HEK293 (cell line): ENCODE measurements around the gene CCDC175.

Source experiments
- CTCF ChIA-PET: fragments of 350-600 bp; formaldehyde crosslinking; extraction: SDS; loops from one replicate; lab custom pipeline; 2021; ENCODE audit warnings: antibody characterized with exemption; lab: Yijun Ruan, JAX
- POLR2A ChIA-PET: fragments of 300-600 bp; formaldehyde crosslinking; extraction: SDS; loops from one replicate; lab custom pipeline; 2020; ENCODE audit warnings: antibody characterized with exemption, inconsistent platforms; lab: Yijun Ruan, JAX
- H3K27ac ChIP-seq: fragments of 200-500 bp; sonication (Bioruptor generic); 2 replicates; pipeline ENCODE4 v1.5.1; 2014; ENCODE audit warnings: low read depth, low read length, control low read depth, inconsistent platforms; ENCODE audit errors: extremely low read depth
- H3K36me3 ChIP-seq, 2 experiments: fragments of 200-500 bp in 1 of 2; sonication (Bioruptor generic) in 1 of 2; 1 replicate in 1 of 2; 2 replicates in 1 of 2; pipeline ENCODE4 v1.5.1; 2014 to 2017; ENCODE audit warnings: inconsistent platforms in 2 of 2, low read length in 2 of 2; ENCODE audit not compliant: control insufficient read depth in 2 of 2, insufficient read depth in 1 of 2
- H3K4me1 ChIP-seq: fragments of 200-500 bp; sonication (Bioruptor generic); 2 replicates; pipeline ENCODE4 v1.5.1; 2014; ENCODE audit warnings: mild to moderate bottlenecking, low read length, inconsistent platforms; ENCODE audit not compliant: control insufficient read depth, insufficient read depth
- H3K4me3 ChIP-seq: 2 replicates; pipeline ENCODE4 v1.5.1; 2011; ENCODE audit warnings: low read depth, mild to moderate bottlenecking, control low read depth, low read length, moderate library complexity
- H3K9me3 ChIP-seq: fragments of 200-500 bp; sonication (Bioruptor generic); 2 replicates; pipeline ENCODE4 v1.5.1; 2014; ENCODE audit warnings: low read depth, low read length, inconsistent platforms; ENCODE audit not compliant: control insufficient read depth, insufficient read depth
- GLIS1 ChIP-seq: fragments of 450-650 bp; formaldehyde crosslinking; IDR thresholded peaks from 2 replicates; pipeline ENCODE4 v1.5.1; 2016; ENCODE audit warnings: missing biosample characterization, missing genetic modification characterization
- HOXA7 ChIP-seq: sonication (generic); formaldehyde crosslinking; IDR thresholded peaks from 2 replicates; pipeline ENCODE4 v1.8.1; 2022; ENCODE audit warnings: missing genetic modification reagents, borderline replicate concordance
- IKZF3 ChIP-seq: fragments of 450-650 bp; IDR thresholded peaks from 2 replicates; pipeline ENCODE4 v1.5.0; 2018; ENCODE audit warnings: missing biosample characterization, mild to moderate bottlenecking, missing genetic modification characterization, moderate library complexity
- KLF16 ChIP-seq: fragments of 450-650 bp; formaldehyde crosslinking; IDR thresholded peaks from 2 replicates; pipeline ENCODE4 v1.5.1; 2017; ENCODE audit warnings: missing biosample characterization, missing genetic modification characterization
- MEIS1 ChIP-seq: sonication (generic); formaldehyde crosslinking; IDR thresholded peaks from 2 replicates; pipeline ENCODE4 v1.8.1; 2022; ENCODE audit warnings: missing genetic modification reagents, mild to moderate bottlenecking, borderline replicate concordance
- OSR2 ChIP-seq: fragments of 450-650 bp; formaldehyde crosslinking; IDR thresholded peaks from 2 replicates; pipeline ENCODE4 v1.5.1; 2016; ENCODE audit warnings: missing biosample characterization, missing genetic modification characterization
- REPIN1 ChIP-seq: fragments of 450-650 bp; formaldehyde crosslinking; IDR thresholded peaks from 2 replicates; pipeline ENCODE4 v1.5.1; 2017; ENCODE audit warnings: missing biosample characterization, missing genetic modification characterization, low read depth
- SCRT2 ChIP-seq: fragments of 450-650 bp; formaldehyde crosslinking; IDR thresholded peaks from 2 replicates; pipeline ENCODE4 v1.5.1; 2016; ENCODE audit warnings: missing biosample characterization, missing genetic modification characterization
- ZBTB17 ChIP-seq: fragments of 450-650 bp; formaldehyde crosslinking; IDR thresholded peaks from 2 replicates; pipeline ENCODE4 v1.5.1; 2016; ENCODE audit warnings: missing biosample characterization, missing genetic modification characterization
- ZIC2 ChIP-seq: fragments of 450-650 bp; formaldehyde crosslinking; IDR thresholded peaks from 2 replicates; pipeline ENCODE4 v1.5.1; 2016; ENCODE audit warnings: missing biosample characterization, missing genetic modification characterization
- ZNF10 ChIP-seq: fragments of 450-650 bp; formaldehyde crosslinking; IDR thresholded peaks from 2 replicates; pipeline ENCODE4 v1.5.1; 2017; ENCODE audit warnings: missing biosample characterization, missing genetic modification characterization
- ZNF140 ChIP-seq: fragments of 450-650 bp; formaldehyde crosslinking; IDR thresholded peaks from 2 replicates; pipeline ENCODE4 v1.5.1; 2016; ENCODE audit warnings: missing biosample characterization, missing genetic modification characterization
- ZNF174 ChIP-seq: fragments of 450-650 bp; formaldehyde crosslinking; IDR thresholded peaks from 2 replicates; pipeline ENCODE4 v1.5.0; 2017; ENCODE audit warnings: missing biosample characterization, mild to moderate bottlenecking, missing genetic modification characterization
- ZNF341 ChIP-seq: fragments of 450-650 bp; formaldehyde crosslinking; IDR thresholded peaks from 2 replicates; pipeline ENCODE4; 2016; ENCODE audit warnings: low read depth, missing biosample characterization, missing genetic modification characterization
- ZNF404 ChIP-seq: fragments of 450-650 bp; formaldehyde crosslinking; IDR thresholded peaks from 2 replicates; pipeline ENCODE4 v1.5.1; 2017; ENCODE audit warnings: missing biosample characterization, missing genetic modification characterization
- ZNF549 ChIP-seq: fragments of 450-650 bp; IDR thresholded peaks from 2 replicates; pipeline ENCODE4 v1.5.1; 2018; ENCODE audit warnings: missing biosample characterization, missing genetic modification characterization, mild to moderate bottlenecking, inconsistent platforms, moderate library complexity
- ZNF596 ChIP-seq: fragments of 450-650 bp; IDR thresholded peaks from 2 replicates; pipeline ENCODE4 v1.5.0; 2018; ENCODE audit warnings: missing biosample characterization, mild to moderate bottlenecking, missing genetic modification characterization, moderate library complexity
- ZNF677 ChIP-seq: fragments of 450-650 bp; IDR thresholded peaks from 2 replicates; pipeline ENCODE4 v1.5.0; 2018; ENCODE audit warnings: missing biosample characterization, mild to moderate bottlenecking, missing genetic modification characterization, moderate library complexity
- ZNF792 ChIP-seq: fragments of 450-650 bp; formaldehyde crosslinking; IDR thresholded peaks from 2 replicates; pipeline ENCODE4 v1.5.1; 2016; ENCODE audit warnings: missing biosample characterization, missing genetic modification characterization
- TF ChIP-seq, protein P1 (sequence below): fragments of 450-650 bp; formaldehyde crosslinking; IDR thresholded peaks from 2 replicates; pipeline ENCODE4 v1.5.1; 2016; ENCODE audit warnings: missing biosample characterization, missing genetic modification characterization
- TF ChIP-seq, protein P2 (sequence below): fragments of 450-650 bp; formaldehyde crosslinking; IDR thresholded peaks from 2 replicates; pipeline ENCODE4 v1.5.1; 2016; ENCODE audit warnings: missing biosample characterization, missing genetic modification characterization
- TF ChIP-seq, protein P3 (sequence below): fragments of 450-650 bp; formaldehyde crosslinking; IDR thresholded peaks from 2 replicates; pipeline ENCODE4 v1.5.1; 2016; ENCODE audit warnings: missing biosample characterization, missing genetic modification characterization
- TF ChIP-seq, protein P4 (sequence below): fragments of 450-650 bp; IDR thresholded peaks from 2 replicates; pipeline ENCODE4 v1.5.1; 2018; ENCODE audit warnings: missing biosample characterization, mild to moderate bottlenecking, missing genetic modification characterization

Gene CCDC175

DNA sequence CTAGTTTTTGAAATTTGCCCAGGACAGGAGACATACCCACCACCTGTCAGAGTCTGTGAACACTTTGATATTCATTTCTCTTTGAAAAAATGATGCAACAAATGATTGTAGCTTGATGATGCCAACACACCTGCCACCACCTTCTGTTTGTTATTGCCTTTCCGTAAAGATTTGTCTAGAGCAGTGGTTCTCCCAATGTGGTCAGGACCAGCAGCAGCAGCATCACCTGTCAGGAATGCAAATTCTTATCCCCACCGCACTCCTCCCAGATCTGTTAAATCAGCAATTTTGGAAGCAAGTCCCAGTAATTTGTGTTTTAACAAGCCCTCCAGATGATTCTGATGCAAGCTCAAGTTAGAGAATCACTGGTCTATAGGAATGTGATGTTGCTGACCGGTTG is 9.9 kb downstream of the CCDC175 start:
- POLR2A ChIA-PET: no interaction called here
- Histone ChIP-seq H3K27ac (no peak overlapping the region), H3K36me3 (no peaks in the 10 kb centered on the region), H3K4me3 (no peak overlapping the region), H3K9me3 (no peaks in the 10 kb centered on the region), H3K4me1 (peaks cover 30% of the 10 kb centered on the region)
- CTCF ChIA-PET: interaction anchor here (1.3 to 4.0 kb wide), 2 partner anchors 10 to 59 kb away, joined by 6 to 40 read pairs; partner anchors contain the start of gene CCDC175
- TF ChIP-seq ZNF404 (tag by site-specific recombination): no peak
- TF ChIP-seq SCRT2 (tag by site-specific recombination): 0 out of 2 replicates have a peak, but pooled peaks have one; percentile 38

DNA sequence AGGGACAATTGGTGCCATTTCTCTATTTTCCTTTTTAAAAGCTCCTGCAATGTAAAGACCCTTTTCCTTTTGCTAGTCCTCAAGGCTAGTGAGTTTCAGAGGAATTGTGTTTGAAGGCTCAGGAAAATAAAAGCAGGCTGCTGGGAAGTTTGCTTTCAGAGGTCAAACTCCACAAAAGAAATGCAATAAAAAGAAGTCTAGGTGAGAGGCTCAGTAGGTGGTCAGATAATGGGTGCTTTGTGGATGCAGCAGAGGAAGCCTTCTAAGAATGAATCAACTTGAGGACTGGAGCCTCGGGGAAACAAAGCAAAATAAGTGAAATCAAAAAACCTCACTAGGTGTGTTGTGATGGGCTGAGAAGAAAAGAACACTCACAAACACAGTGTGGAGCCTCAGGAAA is 10.3 kb downstream of the CCDC175 start:
- no peaks in the 10 kb centered on the region for H3K9me3 ChIP-seq
- peaks cover 30% of the 10 kb centered on the region for H3K4me1 ChIP-seq
- TF ChIP-seq ZIC2: peak; percentile 41; the same call in 1 of the 2 replicates
- no peak for TF ChIP-seq ZNF174 (tag by site-specific recombination)
- no peak overlapping the region for H3K4me3 ChIP-seq
- CTCF ChIA-PET: interaction anchor here (0.5 to 4.0 kb wide), 4 partner anchors 10 to 457 kb away, joined by 3 to 40 read pairs (median 4); partner anchors contain the start of gene CCDC175
- POLR2A ChIA-PET: no interaction called here
- no peak overlapping the region for H3K27ac ChIP-seq
- no peaks in the 10 kb centered on the region for H3K36me3 ChIP-seq

DNA sequence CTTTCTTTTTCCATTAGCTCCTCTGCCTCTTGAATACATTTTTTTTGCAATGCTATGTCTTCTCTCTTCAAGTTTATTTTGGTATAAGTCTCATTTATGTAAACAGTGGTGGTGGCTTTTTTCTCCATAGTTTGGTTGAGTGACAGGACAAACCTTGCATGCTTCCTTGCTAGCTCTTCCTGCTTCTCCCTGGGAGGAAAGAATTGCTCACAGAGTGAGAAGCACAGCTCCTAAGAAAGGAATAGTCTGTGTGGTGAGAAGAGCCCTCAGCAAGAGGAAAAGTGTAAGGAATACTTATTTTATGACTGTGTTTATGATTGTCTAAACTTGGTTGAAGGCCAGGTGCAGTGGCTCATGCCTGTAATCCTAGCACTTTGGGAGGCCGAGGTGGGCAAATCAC is 11.5 kb downstream of the CCDC175 start:
- Histone ChIP-seq H3K9me3 (no peaks in the 10 kb centered on the region), H3K4me1 (peaks cover 30% of the 10 kb centered on the region), H3K4me3 (no peak overlapping the region), H3K36me3 (no peaks in the 10 kb centered on the region), H3K27ac (no peak overlapping the region)
- CTCF ChIA-PET: interaction anchor here (2.1 to 4.0 kb wide), 2 partner anchors 12 to 53 kb away, joined by 7 to 40 read pairs; partner anchors contain the start of gene CCDC175
- POLR2A ChIA-PET: no interaction called here
- TF ChIP-seq ZNF549 (no peak), SCRT2 (tag by site-specific recombination) (no peak), GLIS1 (tag by site-specific recombination) (0 out of 2 replicates have a peak, but pooled peaks have one; percentile 26), ZNF140 (tag by site-specific recombination) (no peak), ZNF792 (tag by site-specific recombination) (no peak), ZNF10 (no peak), REPIN1 (tag by site-specific recombination) (no peak), ZNF677 (tag by site-specific recombination) (no peak), ZNF404 (tag by site-specific recombination) (no peak), ZNF341 (tag by site-specific recombination) (peak; percentile 54; the same call in 1 of the 2 replicates)
- TF ChIP-seq, protein P1, sequence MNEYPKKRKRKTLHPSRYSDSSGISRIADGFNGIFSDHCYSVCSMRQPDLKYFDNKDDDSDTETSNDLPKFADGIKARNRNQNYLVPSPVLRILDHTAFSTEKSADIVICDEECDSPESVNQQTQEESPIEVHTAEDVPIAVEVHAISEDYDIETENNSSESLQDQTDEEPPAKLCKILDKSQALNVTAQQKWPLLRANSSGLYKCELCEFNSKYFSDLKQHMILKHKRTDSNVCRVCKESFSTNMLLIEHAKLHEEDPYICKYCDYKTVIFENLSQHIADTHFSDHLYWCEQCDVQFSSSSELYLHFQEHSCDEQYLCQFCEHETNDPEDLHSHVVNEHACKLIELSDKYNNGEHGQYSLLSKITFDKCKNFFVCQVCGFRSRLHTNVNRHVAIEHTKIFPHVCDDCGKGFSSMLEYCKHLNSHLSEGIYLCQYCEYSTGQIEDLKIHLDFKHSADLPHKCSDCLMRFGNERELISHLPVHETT (tag by site-specific recombination): no peak
- TF ChIP-seq, protein P2, sequence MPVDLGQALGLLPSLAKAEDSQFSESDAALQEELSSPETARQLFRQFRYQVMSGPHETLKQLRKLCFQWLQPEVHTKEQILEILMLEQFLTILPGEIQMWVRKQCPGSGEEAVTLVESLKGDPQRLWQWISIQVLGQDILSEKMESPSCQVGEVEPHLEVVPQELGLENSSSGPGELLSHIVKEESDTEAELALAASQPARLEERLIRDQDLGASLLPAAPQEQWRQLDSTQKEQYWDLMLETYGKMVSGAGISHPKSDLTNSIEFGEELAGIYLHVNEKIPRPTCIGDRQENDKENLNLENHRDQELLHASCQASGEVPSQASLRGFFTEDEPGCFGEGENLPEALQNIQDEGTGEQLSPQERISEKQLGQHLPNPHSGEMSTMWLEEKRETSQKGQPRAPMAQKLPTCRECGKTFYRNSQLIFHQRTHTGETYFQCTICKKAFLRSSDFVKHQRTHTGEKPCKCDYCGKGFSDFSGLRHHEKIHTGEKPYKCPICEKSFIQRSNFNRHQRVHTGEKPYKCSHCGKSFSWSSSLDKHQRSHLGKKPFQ (tag by site-specific recombination): no peak

DNA sequence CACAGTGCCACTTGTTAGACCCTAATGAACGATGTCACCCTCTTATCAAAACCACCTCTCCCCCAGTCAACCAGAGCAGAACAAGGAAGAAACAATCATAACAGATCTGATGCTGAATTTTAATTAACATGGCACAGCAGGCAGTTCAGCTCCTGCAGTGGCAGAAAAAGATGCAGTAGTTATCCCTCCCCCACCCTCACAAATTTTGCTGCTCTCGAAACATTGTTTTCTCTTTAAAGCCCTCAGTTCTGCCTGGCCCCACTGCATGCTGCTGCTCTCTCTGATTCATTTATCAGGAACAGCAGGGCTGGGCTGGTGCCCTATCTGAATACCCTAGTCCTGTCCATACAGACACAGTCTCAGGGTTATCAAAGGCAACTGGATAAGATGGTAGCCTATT is 12.2 kb downstream of the CCDC175 start:
- no peak overlapping the region for H3K4me3 ChIP-seq
- no peak overlapping the region for H3K27ac ChIP-seq
- no peaks in the 10 kb centered on the region for H3K9me3 ChIP-seq
- H3K36me3 ChIP-seq: no peaks in the 10 kb centered on the region
- H3K4me1 ChIP-seq: peaks cover 30% of the 10 kb centered on the region
- CTCF ChIA-PET: interaction anchor here (0.6 to 4.0 kb wide), 4 partner anchors 12 to 54 kb away, joined by 3 to 40 read pairs (median 5); partner anchors contain the start of gene CCDC175
- POLR2A ChIA-PET: no interaction called here
- no peak for TF ChIP-seq HOXA7
- peak; percentile 84 for TF ChIP-seq ZBTB17 (tag by site-specific recombination)
- peak; percentile 43; the same call in 1 of the 2 replicates for TF ChIP-seq ZIC2
- TF ChIP-seq, protein P3, sequence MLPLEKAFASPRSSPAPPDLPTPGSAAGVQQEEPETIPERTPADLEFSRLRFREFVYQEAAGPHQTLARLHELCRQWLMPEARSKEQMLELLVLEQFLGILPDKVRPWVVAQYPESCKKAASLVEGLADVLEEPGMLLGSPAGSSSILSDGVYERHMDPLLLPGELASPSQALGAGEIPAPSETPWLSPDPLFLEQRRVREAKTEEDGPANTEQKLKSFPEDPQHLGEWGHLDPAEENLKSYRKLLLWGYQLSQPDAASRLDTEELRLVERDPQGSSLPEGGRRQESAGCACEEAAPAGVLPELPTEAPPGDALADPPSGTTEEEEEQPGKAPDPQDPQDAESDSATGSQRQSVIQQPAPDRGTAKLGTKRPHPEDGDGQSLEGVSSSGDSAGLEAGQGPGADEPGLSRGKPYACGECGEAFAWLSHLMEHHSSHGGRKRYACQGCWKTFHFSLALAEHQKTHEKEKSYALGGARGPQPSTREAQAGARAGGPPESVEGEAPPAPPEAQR (tag by site-specific recombination): no peak
- TF ChIP-seq KLF16 (tag by site-specific recombination): no peak
- TF ChIP-seq, protein P4, sequence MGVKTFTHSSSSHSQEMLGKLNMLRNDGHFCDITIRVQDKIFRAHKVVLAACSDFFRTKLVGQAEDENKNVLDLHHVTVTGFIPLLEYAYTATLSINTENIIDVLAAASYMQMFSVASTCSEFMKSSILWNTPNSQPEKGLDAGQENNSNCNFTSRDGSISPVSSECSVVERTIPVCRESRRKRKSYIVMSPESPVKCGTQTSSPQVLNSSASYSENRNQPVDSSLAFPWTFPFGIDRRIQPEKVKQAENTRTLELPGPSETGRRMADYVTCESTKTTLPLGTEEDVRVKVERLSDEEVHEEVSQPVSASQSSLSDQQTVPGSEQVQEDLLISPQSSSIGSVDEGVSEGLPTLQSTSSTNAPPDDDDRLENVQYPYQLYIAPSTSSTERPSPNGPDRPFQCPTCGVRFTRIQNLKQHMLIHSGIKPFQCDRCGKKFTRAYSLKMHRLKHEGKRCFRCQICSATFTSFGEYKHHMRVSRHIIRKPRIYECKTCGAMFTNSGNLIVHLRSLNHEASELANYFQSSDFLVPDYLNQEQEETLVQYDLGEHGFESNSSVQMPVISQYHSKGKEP (tag by site-specific recombination): peak; percentile 74
- no peak for TF ChIP-seq IKZF3 (tag by site-specific recombination)
- TF ChIP-seq ZNF596 (tag by site-specific recombination): no peak
- TF ChIP-seq MEIS1 (CRISPR knock-in tag): no peak
- peak; percentile 89 for TF ChIP-seq OSR2 (tag by site-specific recombination)
